K562 (cell line): ENCODE measurements around the gene IGFALS. TPM values are rescaled to one million over a fixed set of nuclear protein-coding genes. Genes with fewer than 3 reads are reported as not detected.

ENCODE experiments used
- ARID2 ChIP-seq: fragments of 450-650 bp; IDR thresholded peaks from 2 replicates; pipeline ENCODE4 v1.6.1; 2017; ENCODE audit warnings: antibody characterized with exemption, mild to moderate bottlenecking
- MTA2 ChIP-seq: fragments of 450-650 bp; IDR thresholded peaks from 2 replicates; pipeline ENCODE4 v1.6.1; 2016; ENCODE audit warnings: low read depth
- NFIC ChIP-seq: fragments of 450-650 bp; IDR thresholded peaks from 2 replicates; pipeline ENCODE4 v1.6.1; 2017; ENCODE audit warnings: mild to moderate bottlenecking, inconsistent platforms
- POLR2G ChIP-seq: fragments of 200-400 bp; formaldehyde crosslinking; IDR thresholded peaks from 2 replicates; pipeline ENCODE4 v1.6.1; 2017; ENCODE audit warnings: low read depth, mild to moderate bottlenecking, antibody characterized with exemption, low read length, moderate library complexity
- RREB1 ChIP-seq: fragments of 250-450 bp; sonication (Bioruptor Pico); IDR thresholded peaks from 2 replicates; pipeline ENCODE4 v1.4.0; 2020
- SAP30 ChIP-seq: fragments of 200-600 bp; sonication (generic); IDR thresholded peaks from 2 replicates; pipeline ENCODE4 v1.6.1; 2012; ENCODE audit warnings: borderline replicate concordance, low read depth, mild to moderate bottlenecking, moderate library complexity, low read length, control low read depth, inconsistent platforms; ENCODE audit not compliant: insufficient read depth, poor library complexity, severe bottlenecking
- SIRT6 ChIP-seq: IDR thresholded peaks from one replicate; pipeline ENCODE4 v1.6.1; 2012; ENCODE audit warnings: low read depth, mild to moderate bottlenecking, control low read depth, inconsistent platforms, low read length, moderate library complexity
- ZBTB33 ChIP-seq: sonication (generic); formaldehyde crosslinking; IDR thresholded peaks from 2 replicates; pipeline ENCODE4 v1.8.1; 2023; ENCODE audit warnings: mild to moderate bottlenecking, missing genetic modification reagents
- ZBTB49 ChIP-seq: sonication (generic); formaldehyde crosslinking; IDR thresholded peaks from 2 replicates; pipeline ENCODE4 v1.8.0; 2022; ENCODE audit warnings: missing genetic modification reagents, mild to moderate bottlenecking, borderline replicate concordance
- ZBTB5 ChIP-seq: fragments of 450-650 bp; IDR thresholded peaks from 2 replicates; pipeline ENCODE4 v1.6.1; 2017; ENCODE audit warnings: antibody characterized with exemption
- ZNF445 ChIP-seq: fragments of 250-450 bp; sonication (Bioruptor Pico); IDR thresholded peaks from 2 replicates; pipeline ENCODE4 v1.4.0; 2020; ENCODE audit warnings: low read depth, mild to moderate bottlenecking, moderate library complexity
- ZSCAN29 ChIP-seq: fragments of 450-650 bp; IDR thresholded peaks from 2 replicates; pipeline ENCODE4 v1.6.1; 2017
- ZZZ3 ChIP-seq: fragments of 450-650 bp; IDR thresholded peaks from 2 replicates; pipeline ENCODE4 v1.6.1; 2016; ENCODE audit warnings: antibody characterized with exemption, mild to moderate bottlenecking, moderate library complexity
- polyA plus RNA-seq, 8 experiments: library from polyadenylated mRNA; depleted of rRNA in 4 of 8; stranded (reverse) in 5 of 8; unstranded in 3 of 8; fragments of >200 nt; fragmentation: Nextera tagmentation in 2 of 8; fragmentation: Illumina TruSeq in 1 of 8; extraction: Ambion mirVana in 2 of 8; extraction: Trizol in 1 of 8; gene quantifications; 2 replicates each; pipeline versions ENCODE4 v1.2.1 to v1.2.3, GENCODE V29; 2011 to 2014; ENCODE audit warnings: inconsistent platforms in 1 of 8, missing spikeins in 1 of 8
- total RNA-seq, 7 experiments: library from RNA; depleted of rRNA in 6 of 7; stranded (reverse); fragments of >200 nt in 6 of 7; fragmentation: Illumina TruSeq in 2 of 7; extraction: Trizol in 2 of 7; gene quantifications; 2 replicates each; pipeline versions ENCODE4 v1.2.1 to v1.2.3, GENCODE V29; 2011 to 2021; ENCODE audit warnings: low replicate concordance in 1 of 7

The IGFALS gene
- total and polyA plus RNA-seq, 9 of the 15 experiments (the other 6 are each of a cell fraction or from before 2014, with no cell fraction given), result not detected

GRCh38 chr16:1779741-1780676, 13.5 kb downstream of the IGFALS start (continued):
- TF ChIP-seq RREB1 (CRISPR knock-in tag) (no peak), ZNF445 (CRISPR knock-in tag) (no peak), SIRT6 (no peak), ZSCAN29 (no peak), SAP30 (no peak), POLR2G (peak; percentile 72), ZBTB49 (no peak), ZZZ3 (no peak), NFIC (no peak), ZBTB33 (CRISPR knock-in tag) (peak; percentile 64), ZBTB5 (no peak), MTA2 (no peak), ARID2 (no peak)
